PFSK-1 (cell line): ENCODE results near the gene CREB3L2.

Source experiments
- FOXP2 ChIP-seq: optimal IDR thresholded peaks from 2 replicates; pipeline ENCODE3; 2011; ENCODE audit warnings: borderline replicate concordance, control low read depth, inconsistent platforms; ENCODE audit not compliant: insufficient read depth; ENCODE audit errors: extremely low read length, extremely low read depth
- POLR2AphosphoS5 ChIP-seq: IDR thresholded peaks from 2 replicates; pipeline ENCODE4 v1.6.1; 2012; ENCODE audit warnings: low read depth, mild to moderate bottlenecking, control low read depth, low read length, moderate library complexity
- SIN3A ChIP-seq: IDR thresholded peaks from 2 replicates; pipeline ENCODE4 v1.6.1; 2012; ENCODE audit warnings: mild to moderate bottlenecking, low read length, moderate library complexity, borderline replicate concordance; ENCODE audit not compliant: insufficient read depth
- TAF1 ChIP-seq: IDR thresholded peaks from 2 replicates; pipeline ENCODE4 v1.6.1; 2012; ENCODE audit warnings: low read length, control low read depth, borderline replicate concordance; ENCODE audit not compliant: insufficient read depth
- TF ChIP-seq, protein P1 (sequence below), 2 experiments: IDR thresholded peaks; 2 replicates each; pipeline versions ENCODE4 v1.6.1 to v1.8.0; 2011 to 2012; ENCODE audit warnings: low read depth in 2 of 2, low read length in 2 of 2, control low read depth in 1 of 2, inconsistent platforms in 1 of 2, mild to moderate bottlenecking in 1 of 2, moderate library complexity in 1 of 2; ENCODE audit not compliant: insufficient read depth in 1 of 2

The CREB3L2 gene

GRCh38 chr7:137829337-137829992, 172.4 kb downstream of the CREB3L2 start:
- TF ChIP-seq, protein P1, sequence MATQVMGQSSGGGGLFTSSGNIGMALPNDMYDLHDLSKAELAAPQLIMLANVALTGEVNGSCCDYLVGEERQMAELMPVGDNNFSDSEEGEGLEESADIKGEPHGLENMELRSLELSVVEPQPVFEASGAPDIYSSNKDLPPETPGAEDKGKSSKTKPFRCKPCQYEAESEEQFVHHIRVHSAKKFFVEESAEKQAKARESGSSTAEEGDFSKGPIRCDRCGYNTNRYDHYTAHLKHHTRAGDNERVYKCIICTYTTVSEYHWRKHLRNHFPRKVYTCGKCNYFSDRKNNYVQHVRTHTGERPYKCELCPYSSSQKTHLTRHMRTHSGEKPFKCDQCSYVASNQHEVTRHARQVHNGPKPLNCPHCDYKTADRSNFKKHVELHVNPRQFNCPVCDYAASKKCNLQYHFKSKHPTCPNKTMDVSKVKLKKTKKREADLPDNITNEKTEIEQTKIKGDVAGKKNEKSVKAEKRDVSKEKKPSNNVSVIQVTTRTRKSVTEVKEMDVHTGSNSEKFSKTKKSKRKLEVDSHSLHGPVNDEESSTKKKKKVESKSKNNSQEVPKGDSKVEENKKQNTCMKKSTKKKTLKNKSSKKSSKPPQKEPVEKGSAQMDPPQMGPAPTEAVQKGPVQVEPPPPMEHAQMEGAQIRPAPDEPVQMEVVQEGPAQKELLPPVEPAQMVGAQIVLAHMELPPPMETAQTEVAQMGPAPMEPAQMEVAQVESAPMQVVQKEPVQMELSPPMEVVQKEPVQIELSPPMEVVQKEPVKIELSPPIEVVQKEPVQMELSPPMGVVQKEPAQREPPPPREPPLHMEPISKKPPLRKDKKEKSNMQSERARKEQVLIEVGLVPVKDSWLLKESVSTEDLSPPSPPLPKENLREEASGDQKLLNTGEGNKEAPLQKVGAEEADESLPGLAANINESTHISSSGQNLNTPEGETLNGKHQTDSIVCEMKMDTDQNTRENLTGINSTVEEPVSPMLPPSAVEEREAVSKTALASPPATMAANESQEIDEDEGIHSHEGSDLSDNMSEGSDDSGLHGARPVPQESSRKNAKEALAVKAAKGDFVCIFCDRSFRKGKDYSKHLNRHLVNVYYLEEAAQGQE (IDR thresholded peaks at IDR 0.05; ENCODE audit: insufficient read depth in 1 of 2, low read depth in 2 of 2, low read length in 2 of 2), result no peak
- TF ChIP-seq POLR2AphosphoS5, result no peak
- no peak for TF ChIP-seq SIN3A
- no peak for TF ChIP-seq TAF1
- no peak for TF ChIP-seq FOXP2

GRCh38 chr7:137828456-137828855, 173.4 kb downstream of the CREB3L2 start:
- TF ChIP-seq POLR2AphosphoS5, result no peak

GRCh38 chr7:137825489-137825888, 176.4 kb downstream of the CREB3L2 start:
- no peak for TF ChIP-seq FOXP2
- TF ChIP-seq, protein P1 (IDR thresholded peaks at IDR 0.05; ENCODE audit: insufficient read depth in 1 of 2, low read depth in 2 of 2, low read length in 2 of 2), result no peak
- TF ChIP-seq TAF1, result no peak
- no peak for TF ChIP-seq SIN3A
- TF ChIP-seq POLR2AphosphoS5, result no peak
